PC-9 (cell line): ENCODE data around the gene TMEM63B. TPM values are rescaled to one million over a fixed set of nuclear protein-coding genes. Genes with fewer than 3 reads are reported as not detected.

Source experiments
- Bru-seq: library from RNA; stranded (reverse); fragments of 400-500 nt; gene quantifications from one replicate; lab custom pipeline; 2021; lab: Mats Ljungman, UMichigan
- BruChase-seq, 2 experiments: library from RNA; stranded (reverse); fragments of 400-500 nt; gene quantifications; one replicate each; lab custom pipeline; 2021; lab: Mats Ljungman, UMichigan
- BruUV-seq: library from RNA; stranded (reverse); fragments of 400-500 nt; replicated peaks from 2 replicates; lab custom pipeline; 2021; lab: Mats Ljungman, UMichigan
- CTCF ChIA-PET: fragments of 300-600 bp; sonication (Branson Sonifier 250); formaldehyde crosslinking; loops from one replicate; lab custom pipeline; 2022; ENCODE audit warnings: antibody characterized with exemption; lab: Charles Lee
- POLR2A ChIA-PET: fragments of 300-600 bp; sonication (Branson Sonifier 250); formaldehyde crosslinking; loops from one replicate; lab custom pipeline; 2022; ENCODE audit warnings: antibody characterized with exemption; ENCODE audit not compliant: unreplicated experiment; lab: Charles Lee
- DNase-seq, 2 experiments: peaks; one replicate each; pipeline versions ENCODE4 v3.0.0 to v3.0.0-alpha.2; 2015 to 2022; ENCODE audit warnings: mixed read lengths in 1 of 2
- H2AFZ ChIP-seq: fragments of 200-600 bp; sonication (generic); 2 replicates; pipeline ENCODE4 v1.8.1; 2017; ENCODE audit warnings: antibody characterized with exemption
- H3F3A ChIP-seq: fragments of 200-600 bp; sonication (generic); 2 replicates; pipeline ENCODE4 v1.8.1; 2017; ENCODE audit warnings: antibody characterized with exemption, mild to moderate bottlenecking, low read depth; ENCODE audit not compliant: insufficient read depth
- H3K27ac ChIP-seq: fragments of 200-600 bp; sonication (generic); 2 replicates; pipeline ENCODE4 v1.6.1; 2016; ENCODE audit warnings: mixed run types
- H3K27me3 ChIP-seq: fragments of 200-600 bp; sonication (generic); 2 replicates; pipeline ENCODE4 v1.6.1; 2016; ENCODE audit warnings: low read depth, mixed run types; ENCODE audit not compliant: insufficient read depth
- H3K36me3 ChIP-seq: fragments of 200-600 bp; sonication (generic); 2 replicates; pipeline ENCODE4 v1.6.1; 2016; ENCODE audit warnings: low read depth, mixed run types
- H3K4me1 ChIP-seq: fragments of 200-600 bp; sonication (generic); replicated peaks from 2 replicates; pipeline ENCODE4 v1.6.1; 2016; ENCODE audit warnings: mixed run types; ENCODE audit not compliant: insufficient read depth
- H3K4me2 ChIP-seq: fragments of 200-600 bp; sonication (generic); 2 replicates; pipeline ENCODE4 v1.6.1; 2017; ENCODE audit warnings: mixed run types
- H3K4me3 ChIP-seq: fragments of 200-600 bp; sonication (generic); 2 replicates; pipeline ENCODE4 v1.6.1; 2016; ENCODE audit warnings: mixed run types
- H3K79me2 ChIP-seq: fragments of 200-600 bp; sonication (generic); 2 replicates; pipeline ENCODE4 v1.6.1; 2017; ENCODE audit warnings: low read depth, mixed run types
- H3K9me2 ChIP-seq: fragments of 200-600 bp; sonication (generic); 2 replicates; pipeline ENCODE4 v1.8.1; 2017; ENCODE audit warnings: mild to moderate bottlenecking; ENCODE audit not compliant: insufficient read depth
- H3K9me3 ChIP-seq: fragments of 200-600 bp; sonication (generic); 2 replicates; pipeline ENCODE4 v1.8.1; 2016; ENCODE audit warnings: low read depth; ENCODE audit not compliant: insufficient read depth
- H4K20me1 ChIP-seq: fragments of 200-600 bp; sonication (generic); 2 replicates; pipeline ENCODE4 v1.8.1; 2017; ENCODE audit not compliant: insufficient read depth
- EZH2 ChIP-seq: fragments of 200-600 bp; sonication (generic); IDR thresholded peaks from 2 replicates; pipeline ENCODE4 v1.8.0; 2017; ENCODE audit warnings: antibody characterized with exemption, low read depth
- intact Hi-C: fragments of 100-400 bp; cut with micrococcal nuclease; formaldehyde crosslinking; loops from one replicate; pipeline ENCODE4 v1.10.0; 2022; ENCODE audit not compliant: unreplicated experiment
- long read RNA-seq: library from polyadenylated mRNA; stranded (forward); transcript quantifications from one replicate; pipeline ENCODE4 v2.0.0, GENCODE V29; 2022
- total RNA-seq: library from RNA; stranded (reverse); gene quantifications from 2 replicates; pipeline ENCODE4 v1.2.3, GENCODE V29; 2021
- TF ChIP-seq, protein P1 (sequence below): fragments of 200-600 bp; sonication (generic); conservative IDR thresholded peaks from 2 replicates; pipeline ENCODE4 v1.6.1; 2017; ENCODE audit warnings: mixed run types, antibody characterized with exemption, mild to moderate bottlenecking, moderate library complexity

Gene TMEM63B
- total RNA-seq (36.1 and 38.5 TPM in 2 replicates), Bru-seq, nascent RNA (percentile 58 among the genes with signal in this experiment), BruChase-seq, experiment 1, labeled RNA remaining after a 2-hour chase (percentile 70 among the genes with signal in this experiment), BruChase-seq, experiment 2, labeled RNA remaining after a 6-hour chase (percentile 76 among the genes with signal in this experiment)
- long read RNA-seq, partial matches to known transcripts, result 5 of 11 reads
- long read RNA-seq, other reads (novel, unspliced or antisense), result 3 of 11 reads

DNA sequence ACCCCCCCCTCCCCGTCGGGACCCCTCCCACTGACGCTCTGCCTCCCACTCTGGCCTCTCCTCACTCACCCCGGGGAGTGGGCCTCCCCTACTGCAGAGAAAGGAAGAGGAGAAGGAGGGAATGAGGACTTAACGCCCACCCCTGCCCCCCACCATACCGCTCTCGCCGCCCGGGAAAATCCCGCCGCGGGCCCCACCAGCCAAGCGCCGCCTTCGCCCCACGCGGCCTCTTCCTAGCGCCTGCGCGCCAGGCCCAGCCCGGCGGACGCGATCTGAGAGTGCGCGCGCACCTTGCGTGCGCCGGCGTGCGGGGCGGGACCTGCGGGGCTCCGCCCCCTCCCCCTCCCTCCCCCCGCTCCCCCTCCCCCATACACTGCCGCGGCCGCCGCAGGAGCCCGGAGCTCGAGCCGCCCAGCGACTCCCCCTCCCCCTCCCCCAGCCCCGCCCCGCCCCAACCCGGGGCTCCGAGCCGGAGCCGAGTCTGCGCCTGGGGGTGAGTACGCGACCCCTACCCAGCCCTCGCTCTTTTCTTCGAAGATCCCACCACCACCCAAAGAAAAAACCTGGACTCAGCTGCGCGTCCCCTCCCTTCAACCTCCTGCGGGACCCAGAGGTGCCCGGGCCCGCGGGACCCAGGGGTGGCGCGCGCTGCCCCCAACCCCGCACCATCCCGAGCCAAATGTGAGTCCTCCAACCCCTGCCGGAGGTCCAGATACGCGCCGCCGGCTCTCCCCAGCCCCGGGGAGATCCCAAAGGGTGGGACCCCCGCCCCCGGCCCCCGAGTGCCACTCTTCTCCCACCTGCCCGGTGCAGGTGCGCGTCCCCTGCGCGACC, at the start of gene TMEM63B, which contains the start of gene MRPL14:
Gene TMEM63B, plus strand, starts transcription at position 369 of the 834 bp plus-strand sequence. CDS start 7,031 bp downstream, outside the sequence.
Gene MRPL14, minus strand, starts transcription at position 267 of the 834 bp plus-strand sequence. CDS start 10,841 bp downstream, outside the sequence.
- Histone ChIP-seq H3K4me2 (peak within 1 kb of the TSS; percentile 99), H2AFZ (peak within 1 kb of the TSS; percentile 97), H3K4me1 (peaks cover 44% of the 10 kb centered on the region), H3K27me3 (no peaks in the 10 kb centered on the region), H3K27ac (peak within 1 kb of the TSS; percentile 54), H4K20me1 (peaks cover 41% of the 10 kb centered on the region), H3K36me3 (0 out of 2 replicates have a peak, but pooled peaks cover 9% of the 10 kb centered on the region), H3K9me2 (no peaks in the 10 kb centered on the region), H3K79me2 (peaks cover 65% of the 10 kb centered on the region), H3F3A (peaks cover 20% of the 10 kb centered on the region; the same call in 1 of the 2 replicates), H3K9me3 (no peaks in the 10 kb centered on the region), H3K4me3 (peak within 1 kb of the TSS; percentile 94)
- CTCF ChIA-PET, result interaction anchor here (0.6 kb wide), 2 partner anchors 55 to 129 kb away, joined by 4 to 5 read pairs; no protein-coding TSS in a partner anchor
- intact Hi-C loops, result no loop called here
- TF ChIP-seq EZH2, result no peak
- TF ChIP-seq, protein P1, sequence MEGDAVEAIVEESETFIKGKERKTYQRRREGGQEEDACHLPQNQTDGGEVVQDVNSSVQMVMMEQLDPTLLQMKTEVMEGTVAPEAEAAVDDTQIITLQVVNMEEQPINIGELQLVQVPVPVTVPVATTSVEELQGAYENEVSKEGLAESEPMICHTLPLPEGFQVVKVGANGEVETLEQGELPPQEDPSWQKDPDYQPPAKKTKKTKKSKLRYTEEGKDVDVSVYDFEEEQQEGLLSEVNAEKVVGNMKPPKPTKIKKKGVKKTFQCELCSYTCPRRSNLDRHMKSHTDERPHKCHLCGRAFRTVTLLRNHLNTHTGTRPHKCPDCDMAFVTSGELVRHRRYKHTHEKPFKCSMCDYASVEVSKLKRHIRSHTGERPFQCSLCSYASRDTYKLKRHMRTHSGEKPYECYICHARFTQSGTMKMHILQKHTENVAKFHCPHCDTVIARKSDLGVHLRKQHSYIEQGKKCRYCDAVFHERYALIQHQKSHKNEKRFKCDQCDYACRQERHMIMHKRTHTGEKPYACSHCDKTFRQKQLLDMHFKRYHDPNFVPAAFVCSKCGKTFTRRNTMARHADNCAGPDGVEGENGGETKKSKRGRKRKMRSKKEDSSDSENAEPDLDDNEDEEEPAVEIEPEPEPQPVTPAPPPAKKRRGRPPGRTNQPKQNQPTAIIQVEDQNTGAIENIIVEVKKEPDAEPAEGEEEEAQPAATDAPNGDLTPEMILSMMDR, result no peak
- no TSS peak for BruUV-seq
- POLR2A ChIA-PET, result interaction anchor here (0.5 to 0.7 kb wide), 3 partner anchors 10 to 130 kb away, joined by 3 to 15 read pairs (median 4); partner anchors contain the start of gene SLC35B2
- peak; percentile 46 to 88 for DNase-seq

DNA sequence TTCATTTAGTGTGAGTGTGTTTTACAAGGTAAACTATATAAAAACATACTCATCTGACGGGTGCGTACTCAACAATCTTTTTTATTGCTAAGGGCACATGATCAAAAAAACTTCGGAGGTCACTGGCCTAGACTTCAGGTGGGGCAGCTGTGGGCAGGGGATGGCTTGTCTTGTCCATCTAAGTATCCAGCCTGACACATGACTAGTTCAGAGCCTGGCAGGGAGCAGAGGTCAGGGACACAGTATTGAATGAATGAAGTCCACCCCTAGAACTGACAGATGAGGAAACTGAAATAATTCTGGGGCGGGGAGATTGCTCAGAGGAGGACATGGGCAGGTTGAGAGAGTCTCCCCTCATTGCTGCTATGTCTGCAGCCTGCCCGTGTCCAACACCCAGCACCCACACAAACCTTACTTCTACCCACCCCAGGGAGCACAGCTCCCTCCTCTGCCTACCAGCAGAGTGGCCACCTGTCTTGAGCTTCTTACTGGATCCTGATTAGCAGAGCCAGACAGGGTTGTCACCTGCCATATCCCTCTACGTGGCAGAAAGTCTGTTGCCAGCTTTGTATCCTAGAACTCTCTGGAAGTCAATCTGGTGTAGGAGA, 49.0 kb upstream of the TMEM63B start:
- no peaks in the 10 kb centered on the region for H3K27me3 ChIP-seq
- POLR2A ChIA-PET, result interaction anchor here (0.5 to 0.7 kb wide), 3 partner anchors 83 to 353 kb away, joined by 4 to 9 read pairs (median 5); no protein-coding TSS in a partner anchor
- H3K79me2 ChIP-seq, result peaks cover 20% of the 10 kb centered on the region
- intact Hi-C loops, result loop anchor here (2.0 kb wide), 1 partner anchor 572 kb away; no protein-coding TSS in a partner anchor
- H2AFZ ChIP-seq, result no peak overlapping the region
- H3K9me2 ChIP-seq, result no peaks in the 10 kb centered on the region
- TF ChIP-seq EZH2, result no peak
- TF ChIP-seq, protein P1, result no peak
- peak overlapping the region; percentile 16; the same call in 1 of the 2 replicates for H3K4me3 ChIP-seq
- no TSS peak for BruUV-seq
- no peaks in the 10 kb centered on the region for H3K9me3 ChIP-seq
- CTCF ChIA-PET, result interaction anchor here (0.5 to 2.0 kb wide), 12 partner anchors 26 to 448 kb away, joined by 3 to 19 read pairs (median 4); partner anchors contain the start of gene VEGFA
- DNase-seq, result no peak
- peak overlapping the region; percentile 94 for H3K27ac ChIP-seq
- H3F3A ChIP-seq, result peaks cover 54% of the 10 kb centered on the region
- H3K4me1 ChIP-seq, result peaks cover 58% of the 10 kb centered on the region
- H3K36me3 ChIP-seq, result 0 out of 2 replicates have a peak, but pooled peaks cover 8% of the 10 kb centered on the region
- H3K4me2 ChIP-seq, result peak overlapping the region; percentile 95
- no peaks in the 10 kb centered on the region for H4K20me1 ChIP-seq
